Neuronal stem cell (in vitro differentiated cells): ENCODE data around the gene INO80B.
"Not testable (repeated sequence)": the region's sequence is repeated elsewhere in the genome, so short reads cannot be mapped to it uniquely, and the experiment has no call there.

Source experiments
- DNase-seq: peaks from one replicate; pipeline ENCODE4 v3.0.0-alpha.2; 2013; ENCODE audit warnings: low spot score
- H2AFZ ChIP-seq: one replicate; pipeline ENCODE4 v1.6.1; 2013; ENCODE audit warnings: mild to moderate bottlenecking, low read length, inconsistent platforms
- H2AK5ac ChIP-seq: 2 replicates; pipeline ENCODE4 v1.6.1; 2013; ENCODE audit warnings: low read depth, mild to moderate bottlenecking, inconsistent platforms, low read length, moderate library complexity, mixed read lengths
- H2BK120ac ChIP-seq: 2 replicates; pipeline ENCODE4 v1.6.1; 2013; ENCODE audit warnings: low read depth, mild to moderate bottlenecking, inconsistent platforms, low read length, moderate library complexity, mixed read lengths
- H2BK12ac ChIP-seq: one replicate; pipeline ENCODE4 v1.6.1; 2013; ENCODE audit warnings: low read length, inconsistent platforms
- H2BK15ac ChIP-seq: 2 replicates; pipeline ENCODE4 v1.6.1; 2013; ENCODE audit warnings: mild to moderate bottlenecking, low read length, inconsistent platforms, mixed read lengths
- H2BK5ac ChIP-seq: one replicate; pipeline ENCODE4 v1.6.1; 2013; ENCODE audit warnings: inconsistent platforms, mild to moderate bottlenecking, low read length, moderate library complexity
- H3K14ac ChIP-seq: one replicate; pipeline ENCODE4 v1.6.1; 2013; ENCODE audit warnings: low read length, inconsistent platforms
- H3K18ac ChIP-seq: 2 replicates; pipeline ENCODE4 v1.6.1; 2013; ENCODE audit warnings: low read length, inconsistent platforms
- H3K23ac ChIP-seq: 2 replicates; pipeline ENCODE4 v1.6.1; 2013; ENCODE audit warnings: low read depth, mild to moderate bottlenecking, mixed read lengths, low read length, inconsistent platforms; ENCODE audit not compliant: poor library complexity
- H3K27ac ChIP-seq: replicated peaks from 3 replicates; pipeline ENCODE4 v1.5.1; 2013; ENCODE audit warnings: low read length, inconsistent platforms
- H3K27me3 ChIP-seq, 3 experiments: 2 replicates each; pipeline ENCODE4 v1.6.1; 2013; ENCODE audit warnings: low read length in 3 of 3, mild to moderate bottlenecking in 2 of 3, inconsistent platforms in 1 of 3, low read depth in 1 of 3, mixed read lengths in 1 of 3, moderate library complexity in 1 of 3; ENCODE audit not compliant: control insufficient read depth in 3 of 3, insufficient read depth in 3 of 3
- H3K36me3 ChIP-seq, 2 donors: replicated peaks in 1 of 2; 2 replicates each; pipeline ENCODE4 v1.6.1; 2013; ENCODE audit warnings: low read length in 2 of 2; ENCODE audit not compliant: control insufficient read depth in 2 of 2, insufficient read depth in 2 of 2
- H3K4ac ChIP-seq: 2 replicates; pipeline ENCODE4 v1.6.1; 2013; ENCODE audit warnings: inconsistent platforms, mild to moderate bottlenecking, low read length, moderate library complexity
- H3K4me1 ChIP-seq, 2 donors: 1 replicate in 1 of 2; 2 replicates in 1 of 2; pipeline ENCODE4 v1.6.1; 2013; ENCODE audit warnings: low read length in 2 of 2, low read depth in 1 of 2; ENCODE audit not compliant: control insufficient read depth in 2 of 2, insufficient read depth in 1 of 2
- H3K4me2 ChIP-seq: one replicate; pipeline ENCODE4 v1.6.1; 2013; ENCODE audit warnings: mild to moderate bottlenecking, low read length, inconsistent platforms; ENCODE audit not compliant: insufficient read depth, poor library complexity, severe bottlenecking
- H3K4me3 ChIP-seq, 2 donors: 2 replicates each; pipeline ENCODE4 v1.5.1; 2013; ENCODE audit warnings: low read length in 2 of 2, mild to moderate bottlenecking in 2 of 2, inconsistent platforms in 1 of 2, moderate library complexity in 1 of 2
- H3K79me1 ChIP-seq: one replicate; pipeline ENCODE4 v1.6.1; 2013; ENCODE audit warnings: low read depth, mild to moderate bottlenecking, inconsistent platforms, low read length, moderate library complexity
- H3K9ac ChIP-seq: one replicate; pipeline ENCODE4 v1.6.1; 2013; ENCODE audit warnings: mild to moderate bottlenecking, low read depth, low read length, inconsistent platforms; ENCODE audit not compliant: poor library complexity
- H3K9me3 ChIP-seq, 2 donors: replicated peaks in 1 of 2; 2 replicates each; pipeline versions ENCODE3 to v1.6.1; 2013; ENCODE audit warnings: low read length in 2 of 2, mild to moderate bottlenecking in 2 of 2, inconsistent platforms in 1 of 2, low read depth in 1 of 2, mixed read lengths in 1 of 2, moderate library complexity in 1 of 2; ENCODE audit not compliant: control insufficient read depth in 2 of 2, insufficient read depth in 1 of 2
- H4K8ac ChIP-seq: one replicate; pipeline ENCODE4 v1.6.1; 2013; ENCODE audit warnings: low read depth, mild to moderate bottlenecking, inconsistent platforms, low read length, moderate library complexity
- H4K91ac ChIP-seq: one replicate; pipeline ENCODE4 v1.6.1; 2013; ENCODE audit warnings: low read length, low read depth, mild to moderate bottlenecking, inconsistent platforms; ENCODE audit not compliant: poor library complexity
- WGBS, 2 donors: extraction: QIAGEN DNeasy Blood & Tissue Kit; methylation state at CpG; one replicate each; pipeline ENCODE4 v1.1.7; 2013; ENCODE audit warnings: missing lambda C conversion rate in 2 of 2, mixed read lengths in 1 of 2; ENCODE audit not compliant: insufficient read length in 2 of 2, insufficient replicate concordance in 1 of 2; ENCODE audit errors: extremely low coverage in 2 of 2; 5-methylcytosine and 5-hydroxymethylcytosine counted together

INO80B gene

GRCh38 chr2:74459503-74460118 is 4.7 kb downstream of the INO80B start:
- not testable (repeated sequence) for H3K9me3 ChIP-seq, H3K14ac ChIP-seq, H3K4me2 ChIP-seq, H3K4ac ChIP-seq, H2BK15ac ChIP-seq, H2BK5ac ChIP-seq, H2BK120ac ChIP-seq, H3K9ac ChIP-seq, H2BK12ac ChIP-seq, DNase-seq, H4K8ac ChIP-seq, H2AFZ ChIP-seq, H3K18ac ChIP-seq, H3K27ac ChIP-seq, H4K91ac ChIP-seq, H3K27me3 ChIP-seq, H2AK5ac ChIP-seq
- WGBS, 2 donors: 100% methylated on average over 1 of the region's 13 CpGs; no CpG with 5 or more reads in 1 of the 2 donors
- Histone ChIP-seq H3K36me3 (peaks cover 24 to 43% of the 10 kb centered on the region in 2 donors), H3K4me1 (peaks cover 10 to 22% of the 10 kb centered on the region in 2 donors), H3K23ac (peak overlapping the region; percentile 25), H3K4me3 (peak overlapping the region; percentile 59 to 99), H3K79me1 (peaks cover 11% of the 10 kb centered on the region)

DNA sequence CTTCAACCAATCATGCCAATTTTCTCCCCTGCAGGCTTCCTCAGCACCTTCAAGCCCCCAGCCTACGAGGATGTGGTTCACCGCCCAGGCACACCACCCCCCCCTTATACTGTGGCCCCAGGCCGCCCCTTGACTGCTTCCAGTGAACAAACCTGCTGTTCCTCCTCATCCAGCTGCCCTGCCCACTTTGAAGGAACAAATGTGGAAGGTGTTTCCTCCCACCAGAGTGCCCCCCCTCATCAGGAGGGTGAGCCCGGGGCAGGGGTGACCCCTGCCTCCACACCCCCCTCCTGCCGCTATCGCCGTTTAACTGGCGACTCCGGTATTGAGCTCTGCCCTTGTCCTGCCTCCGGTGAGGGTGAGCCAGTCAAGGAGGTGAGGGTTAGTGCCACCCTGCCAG is 5.3 kb downstream of the INO80B start:
- not testable (repeated sequence) for H3K27ac ChIP-seq, H2AFZ ChIP-seq, H3K18ac ChIP-seq, H4K91ac ChIP-seq, DNase-seq, H2BK120ac ChIP-seq, H3K23ac ChIP-seq, H2BK15ac ChIP-seq, H3K14ac ChIP-seq, H4K8ac ChIP-seq, H3K27me3 ChIP-seq, H3K9me3 ChIP-seq, H3K4ac ChIP-seq, H3K4me2 ChIP-seq, H2AK5ac ChIP-seq, H2BK5ac ChIP-seq, H2BK12ac ChIP-seq, H3K9ac ChIP-seq, H3K4me3 ChIP-seq
- WGBS, 2 donors: no CpG with 5 or more reads among the region's 10 CpGs
- H3K4me1 ChIP-seq: peaks cover 10 to 22% of the 10 kb centered on the region in 2 donors
- H3K36me3 ChIP-seq: peaks cover 24 to 43% of the 10 kb centered on the region in 2 donors
- peaks cover 15% of the 10 kb centered on the region for H3K79me1 ChIP-seq

- WGBS, 2 donors: no CpG with 5 or more reads among the region's 27 CpGs
- DNase-seq: no peak
Observed at GRCh38 chr2:74461187-74462053, 6.5 kb downstream of the INO80B start.

More at GRCh38 chr2:74461187-74462053, 6.5 kb downstream of the INO80B start:
- Histone ChIP-seq H3K4ac (no peak overlapping the region), H2BK120ac (no peak overlapping the region), H3K27me3 (no peaks in the 10 kb centered on the region), H3K9ac (no peak overlapping the region), H3K27ac (no peak overlapping the region), H3K4me1 (peaks cover 9 to 16% of the 10 kb centered on the region in 2 donors), H3K18ac (no peak overlapping the region), H3K9me3 (no peaks in the 10 kb centered on the region), H3K4me2 (no peak overlapping the region), H3K36me3 (peaks cover 24 to 40% of the 10 kb centered on the region in 2 donors), H3K79me1 (peaks cover 13% of the 10 kb centered on the region), H3K23ac (peak overlapping the region; percentile 95), H4K91ac (no peak overlapping the region), H2AFZ (no peak overlapping the region), H3K4me3 (peak overlapping the region in 1 of 2 donors; percentile 49), H2BK12ac (no peak overlapping the region), H3K14ac (no peak overlapping the region), H2BK5ac (no peak overlapping the region), H4K8ac (no peak overlapping the region), H2BK15ac (no peak overlapping the region), H2AK5ac (no peak overlapping the region)
